Cardiac muscle cell (in vitro differentiated cells and primary cell): ENCODE measurements around the gene CADM1. TPM values are rescaled to one million over a fixed set of nuclear protein-coding genes. Genes with fewer than 3 reads are reported as not detected.

Source experiments
- DNase-seq, 2 donors: peaks; one replicate each; pipeline versions ENCODE4 v3.0.0 to v3.0.0-alpha.2; 2010 to 2017; ENCODE audit warnings: low read depth in 1 of 2, low spot score in 1 of 2
- H3K27ac ChIP-seq: fragments of 200-600 bp; sonication (generic); 2 replicates; pipeline ENCODE4 v1.5.1; 2016
- H3K27me3 ChIP-seq: fragments of 200-600 bp; sonication (generic); 2 replicates; pipeline ENCODE4 v1.6.0; 2016; ENCODE audit warnings: control low read depth
- H3K36me3 ChIP-seq: fragments of 200-600 bp; sonication (generic); 2 replicates; pipeline ENCODE4 v1.5.1; 2016; ENCODE audit warnings: control low read depth
- H3K4me1 ChIP-seq: fragments of 200-600 bp; sonication (generic); 2 replicates; pipeline ENCODE4 v1.8.1; 2017; ENCODE audit warnings: low read depth, mild to moderate bottlenecking, mixed run types
- H3K4me3 ChIP-seq: fragments of 200-600 bp; sonication (generic); 2 replicates; pipeline ENCODE4 v1.5.1; 2016; ENCODE audit warnings: mild to moderate bottlenecking
- H3K9me3 ChIP-seq: fragments of 200-600 bp; sonication (generic); 2 replicates; pipeline ENCODE4 v1.5.1; 2017; ENCODE audit warnings: low read depth, mild to moderate bottlenecking, control low read depth
- CTCF ChIP-seq: IDR thresholded peaks from 2 replicates; pipeline ENCODE4 v1.5.1; 2012; ENCODE audit warnings: low read depth, mild to moderate bottlenecking, low read length
- polyA plus RNA-seq: library from polyadenylated mRNA; unstranded; fragments of >200 nt; fragmentation: Nextera tagmentation; extraction: Ambion mirVana; gene quantifications from 2 replicates; pipeline ENCODE4 v1.2.1, GENCODE V29; 2016
- total RNA-seq: library from RNA; depleted of rRNA; stranded (reverse); fragments of >200 nt; gene quantifications from 2 replicates; pipeline ENCODE4 v1.2.3, GENCODE V29; 2016

CADM1 gene
- total and polyA plus RNA-seq, 2 experiments from 2014 or later, result 113 to 149 TPM

GRCh38 chr11:115347106-115347505 is 157.1 kb downstream of the CADM1 start:
- DNase-seq, result no peak
- Histone ChIP-seq H3K27me3 (no peaks in the 10 kb centered on the region), H3K4me3 (no peak overlapping the region), H3K36me3 (no peaks in the 10 kb centered on the region), H3K9me3 (no peaks in the 10 kb centered on the region), H3K4me1 (no peaks in the 10 kb centered on the region), H3K27ac (no peak overlapping the region)
- TF ChIP-seq CTCF, result no peak

- H3K27ac ChIP-seq, result no peak overlapping the region
- no peak overlapping the region for H3K4me3 ChIP-seq
- no peaks in the 10 kb centered on the region for H3K27me3 ChIP-seq
- DNase-seq, result no peak
- H3K4me1 ChIP-seq, result no peaks in the 10 kb centered on the region
- H3K36me3 ChIP-seq, result no peaks in the 10 kb centered on the region
- no peaks in the 10 kb centered on the region for H3K9me3 ChIP-seq
- TF ChIP-seq CTCF, result no peak
These were observed 158.4 kb downstream of the CADM1 start for GRCh38 chr11:115345840-115346239.

GRCh38 chr11:115345361-115345760 is 158.9 kb downstream of the CADM1 start:
- no peaks in the 10 kb centered on the region for H3K27me3 ChIP-seq
- TF ChIP-seq CTCF, result no peak
- peak in 1 of 2 donors; percentile 14 for DNase-seq
- no peak overlapping the region for H3K27ac ChIP-seq
- H3K4me3 ChIP-seq, result no peak overlapping the region
- H3K36me3 ChIP-seq, result no peaks in the 10 kb centered on the region
- H3K4me1 ChIP-seq, result no peaks in the 10 kb centered on the region
- no peaks in the 10 kb centered on the region for H3K9me3 ChIP-seq

GRCh38 chr11:115344846-115345245 is 159.4 kb downstream of the CADM1 start:
- no peaks in the 10 kb centered on the region for H3K9me3 ChIP-seq
- H3K4me1 ChIP-seq, result no peaks in the 10 kb centered on the region
- no peak overlapping the region for H3K27ac ChIP-seq
- H3K27me3 ChIP-seq, result no peaks in the 10 kb centered on the region
- H3K36me3 ChIP-seq, result no peaks in the 10 kb centered on the region
- DNase-seq, result no peak
- TF ChIP-seq CTCF, result no peak
- H3K4me3 ChIP-seq, result no peak overlapping the region

- no peaks in the 10 kb centered on the region for H3K4me1 ChIP-seq
- no peak overlapping the region for H3K27ac ChIP-seq
- H3K36me3 ChIP-seq, result no peaks in the 10 kb centered on the region
- no peak for DNase-seq
- no peak for TF ChIP-seq CTCF
- no peaks in the 10 kb centered on the region for H3K27me3 ChIP-seq
- no peak overlapping the region for H3K4me3 ChIP-seq
- no peaks in the 10 kb centered on the region for H3K9me3 ChIP-seq
These were observed 162.1 kb downstream of the CADM1 start for GRCh38 chr11:115342142-115342541.

GRCh38 chr11:115340874-115341273 is 163.3 kb downstream of the CADM1 start:
- no peak for TF ChIP-seq CTCF

More at GRCh38 chr11:115340874-115341273, 163.3 kb downstream of the CADM1 start:
- DNase-seq, result no peak
- no peaks in the 10 kb centered on the region for H3K4me1 ChIP-seq
- H3K9me3 ChIP-seq, result no peaks in the 10 kb centered on the region
- no peak overlapping the region for H3K27ac ChIP-seq
- H3K27me3 ChIP-seq, result no peaks in the 10 kb centered on the region
- no peak overlapping the region for H3K4me3 ChIP-seq
- no peaks in the 10 kb centered on the region for H3K36me3 ChIP-seq
